H9 (cell line): ENCODE measurements around the gene MAGEB4. TPM values are rescaled to one million over a fixed set of nuclear protein-coding genes. Genes with fewer than 3 reads are reported as not detected.

Experiments used
- DNase-seq: peaks from one replicate; pipeline ENCODE4 v3.0.0-alpha.2; 2017
- H2AFZ ChIP-seq: one replicate; pipeline ENCODE4 v1.6.1; 2013; ENCODE audit warnings: mild to moderate bottlenecking, low read length, control low read depth, moderate library complexity
- H2AK5ac ChIP-seq: 2 replicates; pipeline ENCODE4 v1.6.1; 2013; ENCODE audit warnings: low read length, control low read depth, mixed read lengths; ENCODE audit not compliant: insufficient read length
- H2BK120ac ChIP-seq: one replicate; pipeline ENCODE4 v1.6.1; 2013; ENCODE audit warnings: low read depth, mild to moderate bottlenecking, low read length, control low read depth, inconsistent platforms; ENCODE audit not compliant: poor library complexity, severe bottlenecking
- H2BK12ac ChIP-seq: 2 replicates; pipeline ENCODE4 v1.6.1; 2013; ENCODE audit warnings: low read length, control low read depth, mixed read lengths, low read depth; ENCODE audit not compliant: insufficient read length
- H2BK15ac ChIP-seq: 2 replicates; pipeline ENCODE4 v1.6.1; 2013; ENCODE audit warnings: low read depth, low read length, control low read depth
- H2BK20ac ChIP-seq: one replicate; pipeline ENCODE4 v1.6.1; 2013; ENCODE audit warnings: low read depth, mild to moderate bottlenecking, low read length, control low read depth, inconsistent platforms; ENCODE audit not compliant: poor library complexity, severe bottlenecking
- H2BK5ac ChIP-seq: 2 replicates; pipeline ENCODE4 v1.6.1; 2013; ENCODE audit warnings: low read length, control low read depth, mixed read lengths; ENCODE audit not compliant: insufficient read length
- H3K14ac ChIP-seq: 2 replicates; pipeline ENCODE4 v1.6.1; 2013; ENCODE audit warnings: low read length, control low read depth; ENCODE audit not compliant: insufficient read depth
- H3K18ac ChIP-seq: 2 replicates; pipeline ENCODE4 v1.6.1; 2013; ENCODE audit warnings: low read depth, mild to moderate bottlenecking, mixed read lengths, low read length, control low read depth; ENCODE audit not compliant: insufficient read length
- H3K23ac ChIP-seq: 2 replicates; pipeline ENCODE4 v1.6.1; 2013; ENCODE audit warnings: low read length, control low read depth, mixed read lengths, low read depth; ENCODE audit not compliant: insufficient read length
- H3K23me2 ChIP-seq: 2 replicates; pipeline ENCODE4 v1.6.1; 2013; ENCODE audit warnings: low read depth, mild to moderate bottlenecking, mixed read lengths, low read length, control low read depth; ENCODE audit not compliant: insufficient read length, poor library complexity, severe bottlenecking
- H3K27ac ChIP-seq: 2 replicates; pipeline ENCODE4 v1.5.1; 2013; ENCODE audit warnings: low read length, control low read depth, mixed read lengths, low read depth; ENCODE audit not compliant: insufficient read length
- H3K27me3 ChIP-seq: 2 replicates; pipeline ENCODE4 v1.6.1; 2013; ENCODE audit warnings: low read length, control low read depth, inconsistent platforms; ENCODE audit not compliant: insufficient read depth
- H3K4ac ChIP-seq: 2 replicates; pipeline ENCODE4 v1.6.1; 2013; ENCODE audit warnings: low read depth, mild to moderate bottlenecking, control low read depth, inconsistent platforms, low read length, moderate library complexity
- H3K4me1 ChIP-seq: 2 replicates; pipeline ENCODE4 v1.6.1; 2013; ENCODE audit warnings: low read length, control low read depth, inconsistent platforms; ENCODE audit not compliant: insufficient read depth
- H3K4me2 ChIP-seq: 2 replicates; pipeline ENCODE4 v1.6.1; 2013; ENCODE audit warnings: low read length, control low read depth, mixed read lengths; ENCODE audit not compliant: insufficient read length, insufficient read depth
- H3K56ac ChIP-seq: 2 replicates; pipeline ENCODE4 v1.6.1; 2013; ENCODE audit warnings: low read depth, mild to moderate bottlenecking, mixed read lengths, low read length, control low read depth; ENCODE audit not compliant: insufficient read length
- H3K79me1 ChIP-seq: 2 replicates; pipeline ENCODE4 v1.6.1; 2013; ENCODE audit warnings: low read depth, mild to moderate bottlenecking, moderate library complexity, low read length, control low read depth, inconsistent platforms; ENCODE audit not compliant: insufficient read depth, poor library complexity, severe bottlenecking
- H3K79me2 ChIP-seq: 2 replicates; pipeline ENCODE4 v1.6.1; 2013; ENCODE audit warnings: low read length, control low read depth, inconsistent platforms; ENCODE audit not compliant: insufficient read depth
- H3K9ac ChIP-seq: 2 replicates; pipeline ENCODE4 v1.6.1; 2013; ENCODE audit warnings: low read length, control low read depth, mixed read lengths; ENCODE audit not compliant: insufficient read length; ENCODE audit errors: extremely low read depth
- H3K9me3 ChIP-seq: one replicate; pipeline ENCODE4 v1.6.1; 2013; ENCODE audit warnings: low read depth, low read length, inconsistent platforms; ENCODE audit not compliant: control insufficient read depth
- H3T11ph ChIP-seq: one replicate; pipeline ENCODE4 v1.6.1; 2013; ENCODE audit warnings: mild to moderate bottlenecking, low read length, control low read depth, inconsistent platforms
- H4K20me1 ChIP-seq: one replicate; pipeline ENCODE4 v1.6.1; 2013; ENCODE audit not compliant: control insufficient read depth, insufficient read length, insufficient read depth
- H4K5ac ChIP-seq: 2 replicates; pipeline ENCODE4 v1.6.1; 2013; ENCODE audit warnings: low read depth, mild to moderate bottlenecking, mixed read lengths, low read length, control low read depth; ENCODE audit not compliant: insufficient read length
- H4K8ac ChIP-seq: replicated peaks from 2 replicates; pipeline ENCODE4 v1.6.1; 2013; ENCODE audit warnings: low read length, control low read depth, mixed read lengths, low read depth; ENCODE audit not compliant: insufficient read length
- H4K91ac ChIP-seq: 2 replicates; pipeline ENCODE4 v1.6.1; 2013; ENCODE audit warnings: low read depth, mild to moderate bottlenecking, moderate library complexity, mixed read lengths, low read length, control low read depth; ENCODE audit not compliant: insufficient read length
- H3K27ac Mint-ChIP-seq, 3 experiments: 2 replicates in 2 of 3; 3 replicates in 1 of 3; pipeline ENCODE4 v1.8.0; 2020 to 2021; ENCODE audit warnings: mixed read lengths in 3 of 3, mild to moderate bottlenecking in 1 of 3, moderate library complexity in 1 of 3
- H3K27me3 Mint-ChIP-seq: 2 replicates; pipeline ENCODE4 v1.8.0; 2021; ENCODE audit warnings: low read depth, mild to moderate bottlenecking, moderate library complexity, mixed read lengths
- H3K36me3 Mint-ChIP-seq, 3 experiments: 2 replicates in 2 of 3; 3 replicates in 1 of 3; pipeline ENCODE4 v1.8.0; 2020 to 2021; ENCODE audit warnings: low read depth in 3 of 3, mixed read lengths in 3 of 3; ENCODE audit not compliant: insufficient read depth in 1 of 3
- H3K4me1 Mint-ChIP-seq, 2 experiments: 2 replicates each; pipeline ENCODE4 v1.8.0; 2020; ENCODE audit warnings: mixed read lengths in 2 of 2
- H3K4me3 Mint-ChIP-seq, 2 experiments: 2 replicates in 1 of 2; 3 replicates in 1 of 2; pipeline ENCODE4 v1.8.0; 2020 to 2021; ENCODE audit warnings: mild to moderate bottlenecking in 2 of 2, mixed read lengths in 2 of 2, moderate library complexity in 1 of 2
- H3K9me3 Mint-ChIP-seq, 2 experiments: 2 replicates in 1 of 2; 3 replicates in 1 of 2; pipeline ENCODE4 v1.8.0; 2020; ENCODE audit warnings: mild to moderate bottlenecking in 2 of 2, mixed read lengths in 2 of 2, moderate library complexity in 1 of 2
- WGBS: extraction: QIAGEN DNeasy Blood & Tissue Kit; methylation state at CpG from one replicate; pipeline ENCODE4 v1.1.7; 2013; ENCODE audit warnings: missing lambda C conversion rate, low lambda C conversion rate, mixed read lengths; ENCODE audit not compliant: insufficient read length; ENCODE audit errors: extremely low coverage; 5-methylcytosine and 5-hydroxymethylcytosine counted together
- total RNA-seq: library from RNA; stranded (reverse); gene quantifications from 2 replicates; pipeline ENCODE4 v1.2.1, GENCODE V29; 2021
- TF ChIP-seq, protein P1 (sequence below): fragments of 200-600 bp; sonication (generic); conservative IDR thresholded peaks from 3 replicates; pipeline ENCODE4 v1.8.0; 2021; ENCODE audit warnings: antibody characterized with exemption, mild to moderate bottlenecking

MAGEB4 gene
- total RNA-seq, 1 experiment from 2014 or later = 0.11 TPM

DNA sequence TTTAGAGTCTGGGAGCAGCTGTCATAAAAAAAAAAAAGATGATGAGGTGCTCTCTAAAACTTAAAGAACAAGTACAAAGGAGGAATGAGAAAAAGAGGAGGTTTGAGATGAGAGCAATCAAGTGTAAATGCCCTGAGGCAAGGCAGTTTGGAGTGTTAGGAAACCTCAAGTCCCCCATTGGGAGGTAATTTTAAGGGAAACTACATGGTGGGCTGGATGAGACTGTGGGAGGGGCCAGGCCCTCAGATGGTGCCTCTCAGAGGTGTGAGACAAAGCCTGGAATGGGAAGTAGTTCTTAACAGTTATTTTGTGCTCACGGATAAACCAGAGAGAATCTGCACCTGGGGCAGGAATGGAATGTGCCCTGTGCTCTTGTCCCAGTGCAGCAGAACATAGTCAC is 13.3 kb upstream of the MAGEB4 start:
- Histone ChIP-seq H3K9me3 (no peaks in the 10 kb centered on the region), H2BK120ac (no peak overlapping the region), H2AFZ (no peak overlapping the region), H3K79me1 (no peaks in the 10 kb centered on the region), H3K56ac (no peak overlapping the region), H4K20me1 (no peaks in the 10 kb centered on the region), H3K4me1 (no peaks in the 10 kb centered on the region; the same call in 1 of the 2 replicates), H3K79me2 (no peaks in the 10 kb centered on the region), H3K27me3 (no peaks in the 10 kb centered on the region), H3K23ac (no peak overlapping the region), H2BK20ac (no peak overlapping the region), H2AK5ac (no peak overlapping the region), H2BK15ac (no peak overlapping the region), H3K18ac (no peak overlapping the region), H3K4me2 (no peak overlapping the region), H4K8ac (no peak overlapping the region), H4K91ac (no peak overlapping the region), H3K27ac (no peak overlapping the region), H3K9ac (no peak overlapping the region), H2BK12ac (no peak overlapping the region), H3K23me2 (no peaks in the 10 kb centered on the region), H4K5ac (no peak overlapping the region), H3T11ph (no peak overlapping the region), H2BK5ac (no peak overlapping the region), H3K4ac (no peak overlapping the region), H3K14ac (no peak overlapping the region)
- WGBS = no CpG with 5 or more reads among the region's 1 CpG
- Mint-ChIP-seq H3K9me3 (peaks cover 0 to 42% of the 10 kb centered on the region in 2 experiments; a peak in 4 of 5 replicates), H3K36me3 (no peaks in the 10 kb centered on the region; a peak in 1 of 7 replicates), H3K27ac (peak overlapping the region in 2 of 3 experiments; percentile 50 to 51; a peak in 1 of 7 replicates), H3K27me3 (no peaks in the 10 kb centered on the region), H3K4me3 (no peak overlapping the region; a peak in 1 of 5 replicates), H3K4me1 (peaks cover 28 to 34% of the 10 kb centered on the region in 2 experiments)
- TF ChIP-seq, protein P1, sequence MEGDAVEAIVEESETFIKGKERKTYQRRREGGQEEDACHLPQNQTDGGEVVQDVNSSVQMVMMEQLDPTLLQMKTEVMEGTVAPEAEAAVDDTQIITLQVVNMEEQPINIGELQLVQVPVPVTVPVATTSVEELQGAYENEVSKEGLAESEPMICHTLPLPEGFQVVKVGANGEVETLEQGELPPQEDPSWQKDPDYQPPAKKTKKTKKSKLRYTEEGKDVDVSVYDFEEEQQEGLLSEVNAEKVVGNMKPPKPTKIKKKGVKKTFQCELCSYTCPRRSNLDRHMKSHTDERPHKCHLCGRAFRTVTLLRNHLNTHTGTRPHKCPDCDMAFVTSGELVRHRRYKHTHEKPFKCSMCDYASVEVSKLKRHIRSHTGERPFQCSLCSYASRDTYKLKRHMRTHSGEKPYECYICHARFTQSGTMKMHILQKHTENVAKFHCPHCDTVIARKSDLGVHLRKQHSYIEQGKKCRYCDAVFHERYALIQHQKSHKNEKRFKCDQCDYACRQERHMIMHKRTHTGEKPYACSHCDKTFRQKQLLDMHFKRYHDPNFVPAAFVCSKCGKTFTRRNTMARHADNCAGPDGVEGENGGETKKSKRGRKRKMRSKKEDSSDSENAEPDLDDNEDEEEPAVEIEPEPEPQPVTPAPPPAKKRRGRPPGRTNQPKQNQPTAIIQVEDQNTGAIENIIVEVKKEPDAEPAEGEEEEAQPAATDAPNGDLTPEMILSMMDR = no peak
- peak; percentile 63 for DNase-seq
